ENCODE measurements around the gene B4GALNT4.
"Not testable (repeated sequence)": the region's sequence is repeated elsewhere in the genome, so short reads cannot be mapped to it uniquely, and the experiment has no call there.

B4GALNT4 gene

GRCh38 chr11:387193-387793, 18.0 kb downstream of the B4GALNT4 start:
- peaks cover 4% of the 10 kb centered on the region; the same call in 1 of the 2 replicates for H3K9me3 ChIP-seq (ENCODE audit: low read length)
- H3K27ac ChIP-seq (ENCODE audit: low read depth, low read length, poor library complexity, severe bottlenecking): no peak overlapping the region
- H3K79me2 ChIP-seq (ENCODE audit: insufficient read depth, low read length): no peaks in the 10 kb centered on the region
- TF ChIP-seq CTCF (IDR thresholded peaks at IDR 0.05; ENCODE audit: low read length) (no peak), EZH2 (IDR thresholded peaks at IDR 0.05; ENCODE audit: borderline replicate concordance, low read length) (no peak)
- H3F3A ChIP-seq (ENCODE audit: insufficient read depth, low read length): no peaks in the 10 kb centered on the region
- H3K36me3 ChIP-seq (ENCODE audit: insufficient read depth, low read length): no peaks in the 10 kb centered on the region
- H3K9ac ChIP-seq (ENCODE audit: low read length): no peak overlapping the region
- no peak overlapping the region for H2AFZ ChIP-seq (ENCODE audit: low read length)
- H3K4me1 ChIP-seq (ENCODE audit: insufficient read depth, low read length, severe bottlenecking): no peaks in the 10 kb centered on the region
- H4K20me1 ChIP-seq (ENCODE audit: insufficient read depth, low read length): no peaks in the 10 kb centered on the region
- no peak overlapping the region for H3K4me2 ChIP-seq (ENCODE audit: low read length)
- peaks cover 9% of the 10 kb centered on the region; the same call in 1 of the 2 replicates for H3K27me3 ChIP-seq (ENCODE audit: insufficient read depth, low read length)
- H3K4me3 ChIP-seq (ENCODE audit: low read depth, low read length, poor library complexity, severe bottlenecking): no peak overlapping the region
- no peaks in the 10 kb centered on the region for H3K9me2 ChIP-seq (ENCODE audit: low read depth, low read length)

GRCh38 chr11:389369-389768, 20.1 kb downstream of the B4GALNT4 start:
- not testable (repeated sequence) for H3K79me2 ChIP-seq (ENCODE audit: insufficient read depth, low read length); H3K9me2 ChIP-seq (ENCODE audit: low read depth, low read length); H3K4me1 ChIP-seq (ENCODE audit: insufficient read depth, low read length, severe bottlenecking); H3K27ac ChIP-seq (ENCODE audit: low read depth, low read length, poor library complexity, severe bottlenecking); H3K9ac ChIP-seq (ENCODE audit: low read length); H3K4me3 ChIP-seq (ENCODE audit: low read depth, low read length, poor library complexity, severe bottlenecking); H2AFZ ChIP-seq (ENCODE audit: low read length); H3F3A ChIP-seq (ENCODE audit: insufficient read depth, low read length); H3K4me2 ChIP-seq (ENCODE audit: low read length); H3K9me3 ChIP-seq (ENCODE audit: low read length); H4K20me1 ChIP-seq (ENCODE audit: insufficient read depth, low read length); H3K27me3 ChIP-seq (ENCODE audit: insufficient read depth, low read length); H3K36me3 ChIP-seq (ENCODE audit: insufficient read depth, low read length)

- no peaks in the 10 kb centered on the region for H3K36me3 ChIP-seq (ENCODE audit: insufficient read depth, low read length)
- H3K4me2 ChIP-seq (ENCODE audit: low read length): no peak overlapping the region
- H3K27ac ChIP-seq (ENCODE audit: low read depth, low read length, poor library complexity, severe bottlenecking): no peak overlapping the region
- H3K79me2 ChIP-seq (ENCODE audit: insufficient read depth, low read length): no peaks in the 10 kb centered on the region
- H3K4me1 ChIP-seq (ENCODE audit: insufficient read depth, low read length, severe bottlenecking): no peaks in the 10 kb centered on the region
- TF ChIP-seq CTCF (IDR thresholded peaks at IDR 0.05; ENCODE audit: low read length) (peak; percentile 30; the same call in 1 of the 2 replicates), EZH2 (IDR thresholded peaks at IDR 0.05; ENCODE audit: borderline replicate concordance, low read length) (no peak)
- peaks cover 4% of the 10 kb centered on the region; the same call in 1 of the 2 replicates for H3K9me3 ChIP-seq (ENCODE audit: low read length)
- H3K9me2 ChIP-seq (ENCODE audit: low read depth, low read length): no peaks in the 10 kb centered on the region
- no peaks in the 10 kb centered on the region for H4K20me1 ChIP-seq (ENCODE audit: insufficient read depth, low read length)
- no peak overlapping the region for H3K9ac ChIP-seq (ENCODE audit: low read length)
- H3K27me3 ChIP-seq (ENCODE audit: insufficient read depth, low read length): peaks cover 9% of the 10 kb centered on the region; the same call in 1 of the 2 replicates
- H3K4me3 ChIP-seq (ENCODE audit: low read depth, low read length, poor library complexity, severe bottlenecking): no peak overlapping the region
- H2AFZ ChIP-seq (ENCODE audit: low read length): no peak overlapping the region
- H3F3A ChIP-seq (ENCODE audit: insufficient read depth, low read length): no peaks in the 10 kb centered on the region
Measured at GRCh38 chr11:390175-390574, 20.9 kb downstream of the B4GALNT4 start.

Measured in OCI-LY1 (cell line).